ENCODE data around the gene VANGL2. TPM values are rescaled to one million over a fixed set of nuclear protein-coding genes. Genes with fewer than 3 reads are reported as not detected.

Gene VANGL2
- total and polyA plus RNA-seq, 9 of the 15 experiments (the other 6 are each of a cell fraction or from before 2014, with no cell fraction given) = 0.28 to 4.0 (median 0.98) TPM

DNA sequence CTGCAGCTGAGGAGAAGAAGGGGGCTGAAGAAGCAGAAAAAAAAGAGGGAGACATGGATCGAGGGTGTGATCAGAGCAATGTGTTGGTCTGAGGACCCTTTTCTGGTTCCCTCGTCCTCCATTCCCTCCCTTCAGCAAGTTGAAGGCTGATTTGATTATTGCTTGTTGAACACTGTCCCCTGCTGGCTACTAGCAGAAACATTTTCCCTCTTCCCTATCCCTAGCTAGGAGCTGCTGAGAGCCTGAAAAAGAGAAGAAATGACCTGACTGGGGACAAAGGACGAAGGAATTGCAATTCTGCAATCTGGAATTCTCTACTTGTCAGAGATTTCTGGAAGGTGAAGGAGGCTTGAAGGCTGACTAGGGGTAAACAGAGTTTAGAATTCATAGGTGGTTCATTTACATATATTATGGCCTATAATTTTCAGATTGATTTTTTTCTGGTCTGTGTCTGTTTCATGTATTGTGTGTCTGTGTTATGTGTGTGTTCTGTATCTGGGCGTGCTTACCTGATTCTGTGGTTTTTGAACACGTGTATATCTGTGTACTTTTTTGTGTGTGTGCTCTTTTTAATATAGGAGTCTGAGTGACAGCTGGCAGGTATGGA is 23.7 kb upstream of the VANGL2 start (continued):
- TF ChIP-seq HDAC8 (tag; IDR thresholded peaks at IDR 0.05) (no peak), CXXC5 (CRISPR knock-in tag; IDR thresholded peaks at IDR 0.05) (0 out of 2 replicates have a peak, but pooled peaks have one; percentile 1), ZNF561 (CRISPR knock-in tag; conservative IDR thresholded peaks at IDR 0.05) (no peak), ZNF785 (CRISPR knock-in tag; IDR thresholded peaks at IDR 0.05) (no peak), ZNF3 (CRISPR knock-in tag; IDR thresholded peaks at IDR 0.05) (no peak), MEF2A (IDR thresholded peaks at IDR 0.05; ENCODE audit: control insufficient read depth, low read depth, low read length) (no peak), TFAM (CRISPR knock-in tag; conservative IDR thresholded peaks at IDR 0.05) (no peak), MEIS2 (IDR thresholded peaks at IDR 0.05; ENCODE audit: partially characterized antibody) (no peak), CC2D1A (IDR thresholded peaks at IDR 0.05) (peak; percentile 72; the same call in 1 of the 2 replicates), ZNF408 (CRISPR knock-in tag; IDR thresholded peaks at IDR 0.05; ENCODE audit: low read depth) (no peak), TEAD4 (IDR thresholded peaks at IDR 0.05; ENCODE audit: low read length) (no peak), TEAD4 (CRISPR knock-in tag; IDR thresholded peaks at IDR 0.05; ENCODE audit: borderline replicate concordance) (no peak), CBX5 (IDR thresholded peaks at IDR 0.05; ENCODE audit: borderline replicate concordance, low read depth) (no peak), SP1 (CRISPR knock-in tag; IDR thresholded peaks at IDR 0.05) (no peak; the same call in 1 of the 2 replicates), ZNF699 (CRISPR knock-in tag; IDR thresholded peaks at IDR 0.05; ENCODE audit: insufficient replicate concordance) (no peak), RBFOX2 (IDR thresholded peaks at IDR 0.05; ENCODE audit: low read depth, low read length) (no peak), HLTF (IDR thresholded peaks at IDR 0.05) (no peak), RBM15 (IDR thresholded peaks at IDR 0.05; ENCODE audit: insufficient read depth, low read length) (no peak), ZNF184 (CRISPR knock-in tag; IDR thresholded peaks at IDR 0.05) (no peak), SRSF1 (IDR thresholded peaks at IDR 0.05; ENCODE audit: low read depth, low read length) (no peak), HCFC1 (IDR thresholded peaks at IDR 0.05; ENCODE audit: low read depth, low read length) (0 out of 2 replicates have a peak, but pooled peaks have one; percentile 11), ZNF76 (CRISPR knock-in tag; IDR thresholded peaks at IDR 0.05; ENCODE audit: borderline replicate concordance) (no peak), ZNF146 (CRISPR knock-in tag; IDR thresholded peaks at IDR 0.05; ENCODE audit: unreplicated experiment) (no peak)
- TF ChIP-seq, protein P1, sequence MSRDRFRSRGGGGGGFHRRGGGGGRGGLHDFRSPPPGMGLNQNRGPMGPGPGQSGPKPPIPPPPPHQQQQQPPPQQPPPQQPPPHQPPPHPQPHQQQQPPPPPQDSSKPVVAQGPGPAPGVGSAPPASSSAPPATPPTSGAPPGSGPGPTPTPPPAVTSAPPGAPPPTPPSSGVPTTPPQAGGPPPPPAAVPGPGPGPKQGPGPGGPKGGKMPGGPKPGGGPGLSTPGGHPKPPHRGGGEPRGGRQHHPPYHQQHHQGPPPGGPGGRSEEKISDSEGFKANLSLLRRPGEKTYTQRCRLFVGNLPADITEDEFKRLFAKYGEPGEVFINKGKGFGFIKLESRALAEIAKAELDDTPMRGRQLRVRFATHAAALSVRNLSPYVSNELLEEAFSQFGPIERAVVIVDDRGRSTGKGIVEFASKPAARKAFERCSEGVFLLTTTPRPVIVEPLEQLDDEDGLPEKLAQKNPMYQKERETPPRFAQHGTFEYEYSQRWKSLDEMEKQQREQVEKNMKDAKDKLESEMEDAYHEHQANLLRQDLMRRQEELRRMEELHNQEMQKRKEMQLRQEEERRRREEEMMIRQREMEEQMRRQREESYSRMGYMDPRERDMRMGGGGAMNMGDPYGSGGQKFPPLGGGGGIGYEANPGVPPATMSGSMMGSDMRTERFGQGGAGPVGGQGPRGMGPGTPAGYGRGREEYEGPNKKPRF (IDR thresholded peaks at IDR 0.05; ENCODE audit: low read depth, low read length) = no peak
- TF ChIP-seq, protein P2, sequence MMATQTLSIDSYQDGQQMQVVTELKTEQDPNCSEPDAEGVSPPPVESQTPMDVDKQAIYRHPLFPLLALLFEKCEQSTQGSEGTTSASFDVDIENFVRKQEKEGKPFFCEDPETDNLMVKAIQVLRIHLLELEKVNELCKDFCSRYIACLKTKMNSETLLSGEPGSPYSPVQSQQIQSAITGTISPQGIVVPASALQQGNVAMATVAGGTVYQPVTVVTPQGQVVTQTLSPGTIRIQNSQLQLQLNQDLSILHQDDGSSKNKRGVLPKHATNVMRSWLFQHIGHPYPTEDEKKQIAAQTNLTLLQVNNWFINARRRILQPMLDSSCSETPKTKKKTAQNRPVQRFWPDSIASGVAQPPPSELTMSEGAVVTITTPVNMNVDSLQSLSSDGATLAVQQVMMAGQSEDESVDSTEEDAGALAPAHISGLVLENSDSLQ (IDR thresholded peaks at IDR 0.05) = peak; percentile 50
- TF ChIP-seq, protein P3, sequence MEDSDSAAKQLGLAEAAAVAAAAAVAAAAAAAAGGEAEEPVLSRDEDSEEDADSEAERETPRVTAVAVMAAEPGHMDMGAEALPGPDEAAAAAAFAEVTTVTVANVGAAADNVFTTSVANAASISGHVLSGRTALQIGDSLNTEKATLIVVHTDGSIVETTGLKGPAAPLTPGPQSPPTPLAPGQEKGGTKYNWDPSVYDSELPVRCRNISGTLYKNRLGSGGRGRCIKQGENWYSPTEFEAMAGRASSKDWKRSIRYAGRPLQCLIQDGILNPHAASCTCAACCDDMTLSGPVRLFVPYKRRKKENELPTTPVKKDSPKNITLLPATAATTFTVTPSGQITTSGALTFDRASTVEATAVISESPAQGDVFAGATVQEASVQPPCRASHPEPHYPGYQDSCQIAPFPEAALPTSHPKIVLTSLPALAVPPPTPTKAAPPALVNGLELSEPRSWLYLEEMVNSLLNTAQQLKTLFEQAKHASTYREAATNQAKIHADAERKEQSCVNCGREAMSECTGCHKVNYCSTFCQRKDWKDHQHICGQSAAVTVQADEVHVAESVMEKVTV (CRISPR knock-in tag; IDR thresholded peaks at IDR 0.05) = peak; percentile 96

Measured in K562 (cell line).